Cardiac muscle cell (in vitro differentiated cells and primary cell): ENCODE results near the gene ZXDA. TPM values are rescaled to one million over a fixed set of nuclear protein-coding genes. Genes with fewer than 3 reads are reported as not detected.
A peak's percentile ranks its signal among the peaks of the same experiment; 100 is the strongest.
"Not testable (repeated sequence)": the region's sequence is repeated elsewhere in the genome, so short reads cannot be mapped to it uniquely, and the experiment has no call there.

Source experiments
- DNase-seq, 2 donors: peaks; one replicate each; pipeline versions ENCODE4 v3.0.0 to v3.0.0-alpha.2; 2010 to 2017; ENCODE audit warnings: low read depth in 1 of 2, low spot score in 1 of 2
- H3K27ac ChIP-seq: fragments of 200-600 bp; sonication (generic); 2 replicates; pipeline ENCODE4 v1.5.1; 2016
- H3K27me3 ChIP-seq: fragments of 200-600 bp; sonication (generic); 2 replicates; pipeline ENCODE4 v1.6.0; 2016; ENCODE audit warnings: control low read depth
- H3K36me3 ChIP-seq: fragments of 200-600 bp; sonication (generic); 2 replicates; pipeline ENCODE4 v1.5.1; 2016; ENCODE audit warnings: control low read depth
- H3K4me1 ChIP-seq: fragments of 200-600 bp; sonication (generic); 2 replicates; pipeline ENCODE4 v1.8.1; 2017; ENCODE audit warnings: low read depth, mild to moderate bottlenecking, mixed run types
- H3K4me3 ChIP-seq: fragments of 200-600 bp; sonication (generic); 2 replicates; pipeline ENCODE4 v1.5.1; 2016; ENCODE audit warnings: mild to moderate bottlenecking
- H3K9me3 ChIP-seq: fragments of 200-600 bp; sonication (generic); 2 replicates; pipeline ENCODE4 v1.5.1; 2017; ENCODE audit warnings: low read depth, mild to moderate bottlenecking, control low read depth
- polyA plus RNA-seq: library from polyadenylated mRNA; unstranded; fragments of >200 nt; fragmentation: Nextera tagmentation; extraction: Ambion mirVana; gene quantifications from 2 replicates; pipeline ENCODE4 v1.2.1, GENCODE V29; 2016
- total RNA-seq: library from RNA; depleted of rRNA; stranded (reverse); fragments of >200 nt; gene quantifications from 2 replicates; pipeline ENCODE4 v1.2.3, GENCODE V29; 2016
- TF ChIP-seq, protein P1 (sequence below): IDR thresholded peaks from 2 replicates; pipeline ENCODE4 v1.5.1; 2012; ENCODE audit warnings: low read depth, mild to moderate bottlenecking, low read length

Gene ZXDA, protein sequence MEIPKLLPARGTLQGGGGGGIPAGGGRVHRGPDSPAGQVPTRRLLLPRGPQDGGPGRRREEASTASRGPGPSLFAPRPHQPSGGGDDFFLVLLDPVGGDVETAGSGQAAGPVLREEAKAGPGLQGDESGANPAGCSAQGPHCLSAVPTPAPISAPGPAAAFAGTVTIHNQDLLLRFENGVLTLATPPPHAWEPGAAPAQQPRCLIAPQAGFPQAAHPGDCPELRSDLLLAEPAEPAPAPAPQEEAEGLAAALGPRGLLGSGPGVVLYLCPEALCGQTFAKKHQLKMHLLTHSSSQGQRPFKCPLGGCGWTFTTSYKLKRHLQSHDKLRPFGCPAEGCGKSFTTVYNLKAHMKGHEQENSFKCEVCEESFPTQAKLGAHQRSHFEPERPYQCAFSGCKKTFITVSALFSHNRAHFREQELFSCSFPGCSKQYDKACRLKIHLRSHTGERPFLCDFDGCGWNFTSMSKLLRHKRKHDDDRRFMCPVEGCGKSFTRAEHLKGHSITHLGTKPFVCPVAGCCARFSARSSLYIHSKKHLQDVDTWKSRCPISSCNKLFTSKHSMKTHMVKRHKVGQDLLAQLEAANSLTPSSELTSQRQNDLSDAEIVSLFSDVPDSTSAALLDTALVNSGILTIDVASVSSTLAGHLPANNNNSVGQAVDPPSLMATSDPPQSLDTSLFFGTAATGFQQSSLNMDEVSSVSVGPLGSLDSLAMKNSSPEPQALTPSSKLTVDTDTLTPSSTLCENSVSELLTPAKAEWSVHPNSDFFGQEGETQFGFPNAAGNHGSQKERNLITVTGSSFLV
- total RNA-seq, result 7.4 and 10.1 TPM in 2 replicates
- polyA plus RNA-seq, result 1.5 and 2.5 TPM in 2 replicates

GRCh38 chrX:57910287-57910912, at the start of gene ZXDA:
TSS of gene ZXDA (minus strand) at chrX:57910458. CDS start at chrX:57910420, 38 bp downstream.
- Histone ChIP-seq H3K27ac (peak within 1 kb of the TSS; percentile 85), H3K4me3 (peak within 1 kb of the TSS; percentile 42)
- not testable (repeated sequence) for H3K27me3 ChIP-seq, H3K36me3 ChIP-seq, H3K4me1 ChIP-seq, H3K9me3 ChIP-seq
- peak in 1 of 2 donors; percentile 20 for DNase-seq

GRCh38 chrX:57952320-57952678, 42.0 kb upstream of the ZXDA start:
- TF ChIP-seq, protein P1, sequence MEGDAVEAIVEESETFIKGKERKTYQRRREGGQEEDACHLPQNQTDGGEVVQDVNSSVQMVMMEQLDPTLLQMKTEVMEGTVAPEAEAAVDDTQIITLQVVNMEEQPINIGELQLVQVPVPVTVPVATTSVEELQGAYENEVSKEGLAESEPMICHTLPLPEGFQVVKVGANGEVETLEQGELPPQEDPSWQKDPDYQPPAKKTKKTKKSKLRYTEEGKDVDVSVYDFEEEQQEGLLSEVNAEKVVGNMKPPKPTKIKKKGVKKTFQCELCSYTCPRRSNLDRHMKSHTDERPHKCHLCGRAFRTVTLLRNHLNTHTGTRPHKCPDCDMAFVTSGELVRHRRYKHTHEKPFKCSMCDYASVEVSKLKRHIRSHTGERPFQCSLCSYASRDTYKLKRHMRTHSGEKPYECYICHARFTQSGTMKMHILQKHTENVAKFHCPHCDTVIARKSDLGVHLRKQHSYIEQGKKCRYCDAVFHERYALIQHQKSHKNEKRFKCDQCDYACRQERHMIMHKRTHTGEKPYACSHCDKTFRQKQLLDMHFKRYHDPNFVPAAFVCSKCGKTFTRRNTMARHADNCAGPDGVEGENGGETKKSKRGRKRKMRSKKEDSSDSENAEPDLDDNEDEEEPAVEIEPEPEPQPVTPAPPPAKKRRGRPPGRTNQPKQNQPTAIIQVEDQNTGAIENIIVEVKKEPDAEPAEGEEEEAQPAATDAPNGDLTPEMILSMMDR, result no peak
- Histone ChIP-seq H3K4me1 (no peaks in the 10 kb centered on the region), H3K27ac (no peak overlapping the region), H3K36me3 (no peaks in the 10 kb centered on the region), H3K27me3 (no peaks in the 10 kb centered on the region), H3K9me3 (no peaks in the 10 kb centered on the region), H3K4me3 (no peak overlapping the region)
- DNase-seq, result no peak

- Histone ChIP-seq H3K9me3 (no peaks in the 10 kb centered on the region), H3K27ac (no peak overlapping the region), H3K4me3 (no peak overlapping the region), H3K27me3 (no peaks in the 10 kb centered on the region), H3K4me1 (no peaks in the 10 kb centered on the region), H3K36me3 (no peaks in the 10 kb centered on the region)
- no peak for DNase-seq
- TF ChIP-seq, protein P1, result no peak
Observed at GRCh38 chrX:57951666-57952319, 41.5 kb upstream of the ZXDA start.

DNA sequence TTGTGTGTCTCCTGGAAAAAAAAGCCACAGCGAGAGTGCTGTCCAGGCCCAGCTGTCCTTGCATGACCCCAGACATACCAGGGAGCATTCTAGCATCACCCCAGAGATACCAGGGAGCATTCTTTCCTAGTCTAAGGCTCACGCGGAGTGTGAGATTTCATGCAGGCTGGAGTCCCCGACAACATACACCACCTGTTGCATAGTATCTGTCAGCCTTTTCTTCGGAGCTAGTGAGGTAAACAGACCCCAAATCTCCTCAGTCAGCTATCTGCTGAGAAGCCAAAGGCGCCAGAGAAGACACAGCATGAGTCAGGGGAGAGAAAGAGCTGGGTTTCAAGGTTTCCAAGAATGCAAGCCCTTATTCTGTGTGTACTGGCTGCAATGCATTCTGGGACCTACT, 23.1 kb upstream of the ZXDA start:
- Histone ChIP-seq H3K27me3 (no peaks in the 10 kb centered on the region), H3K4me1 (no peaks in the 10 kb centered on the region), H3K4me3 (no peak overlapping the region), H3K27ac (no peak overlapping the region), H3K36me3 (no peaks in the 10 kb centered on the region), H3K9me3 (no peaks in the 10 kb centered on the region)
- no peak for DNase-seq
- TF ChIP-seq, protein P1, result no peak

- Histone ChIP-seq H3K4me1 (no peaks in the 10 kb centered on the region), H3K36me3 (no peaks in the 10 kb centered on the region), H3K4me3 (no peak overlapping the region), H3K27ac (no peak overlapping the region), H3K27me3 (no peaks in the 10 kb centered on the region), H3K9me3 (no peaks in the 10 kb centered on the region)
- no peak for DNase-seq
- TF ChIP-seq, protein P1, result no peak
Observed at GRCh38 chrX:57932266-57932665, 22.0 kb upstream of the ZXDA start.
